ENCODE measurements around the gene BPIFB3. TPM values are rescaled to one million over a fixed set of nuclear protein-coding genes. Genes with fewer than 3 reads are reported as not detected.

The BPIFB3 gene
- total and polyA plus RNA-seq, 2 experiments from 2014 or later = not detected

- Mint-ChIP-seq H3K4me1 (no peaks in the 10 kb centered on the region), H3K36me3 (ENCODE audit: low read depth) (no peaks in the 10 kb centered on the region), H3K9me3 (0 out of 3 replicates have a peak, but pooled peaks cover 3% of the 10 kb centered on the region), H3K27ac (no peak overlapping the region), H3K27me3 (ENCODE audit: insufficient read depth, low read depth, poor library complexity) (peaks cover 7% of the 10 kb centered on the region), H3K4me3 (no peak overlapping the region; the same call in 2 of the 3 replicates)
- no peak overlapping the region for H2AFZ ChIP-seq
- H3K79me2 ChIP-seq (replicated peaks; ENCODE audit: insufficient read depth) = no peaks in the 10 kb centered on the region
- no peaks in the 10 kb centered on the region for H3K9me2 ChIP-seq (ENCODE audit: insufficient read depth)
- TF ChIP-seq STAT1 (IDR thresholded peaks at IDR 0.05; ENCODE audit: unreplicated experiment) (no peak), POLR2AphosphoS5 (IDR thresholded peaks at IDR 0.05; ENCODE audit: low read depth) (no peak), NANOG (IDR thresholded peaks at IDR 0.05; ENCODE audit: borderline replicate concordance) (no peak), CREB1 (CRISPR knock-in tag; IDR thresholded peaks at IDR 0.05; ENCODE audit: low read depth) (no peak), ZNF331 (CRISPR knock-in tag; IDR thresholded peaks at IDR 0.05; ENCODE audit: low read depth) (no peak)
- TF ChIP-seq, protein P1, sequence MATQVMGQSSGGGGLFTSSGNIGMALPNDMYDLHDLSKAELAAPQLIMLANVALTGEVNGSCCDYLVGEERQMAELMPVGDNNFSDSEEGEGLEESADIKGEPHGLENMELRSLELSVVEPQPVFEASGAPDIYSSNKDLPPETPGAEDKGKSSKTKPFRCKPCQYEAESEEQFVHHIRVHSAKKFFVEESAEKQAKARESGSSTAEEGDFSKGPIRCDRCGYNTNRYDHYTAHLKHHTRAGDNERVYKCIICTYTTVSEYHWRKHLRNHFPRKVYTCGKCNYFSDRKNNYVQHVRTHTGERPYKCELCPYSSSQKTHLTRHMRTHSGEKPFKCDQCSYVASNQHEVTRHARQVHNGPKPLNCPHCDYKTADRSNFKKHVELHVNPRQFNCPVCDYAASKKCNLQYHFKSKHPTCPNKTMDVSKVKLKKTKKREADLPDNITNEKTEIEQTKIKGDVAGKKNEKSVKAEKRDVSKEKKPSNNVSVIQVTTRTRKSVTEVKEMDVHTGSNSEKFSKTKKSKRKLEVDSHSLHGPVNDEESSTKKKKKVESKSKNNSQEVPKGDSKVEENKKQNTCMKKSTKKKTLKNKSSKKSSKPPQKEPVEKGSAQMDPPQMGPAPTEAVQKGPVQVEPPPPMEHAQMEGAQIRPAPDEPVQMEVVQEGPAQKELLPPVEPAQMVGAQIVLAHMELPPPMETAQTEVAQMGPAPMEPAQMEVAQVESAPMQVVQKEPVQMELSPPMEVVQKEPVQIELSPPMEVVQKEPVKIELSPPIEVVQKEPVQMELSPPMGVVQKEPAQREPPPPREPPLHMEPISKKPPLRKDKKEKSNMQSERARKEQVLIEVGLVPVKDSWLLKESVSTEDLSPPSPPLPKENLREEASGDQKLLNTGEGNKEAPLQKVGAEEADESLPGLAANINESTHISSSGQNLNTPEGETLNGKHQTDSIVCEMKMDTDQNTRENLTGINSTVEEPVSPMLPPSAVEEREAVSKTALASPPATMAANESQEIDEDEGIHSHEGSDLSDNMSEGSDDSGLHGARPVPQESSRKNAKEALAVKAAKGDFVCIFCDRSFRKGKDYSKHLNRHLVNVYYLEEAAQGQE (IDR thresholded peaks at IDR 0.05; ENCODE audit: unreplicated experiment) = no peak
- TF ChIP-seq, protein P2, sequence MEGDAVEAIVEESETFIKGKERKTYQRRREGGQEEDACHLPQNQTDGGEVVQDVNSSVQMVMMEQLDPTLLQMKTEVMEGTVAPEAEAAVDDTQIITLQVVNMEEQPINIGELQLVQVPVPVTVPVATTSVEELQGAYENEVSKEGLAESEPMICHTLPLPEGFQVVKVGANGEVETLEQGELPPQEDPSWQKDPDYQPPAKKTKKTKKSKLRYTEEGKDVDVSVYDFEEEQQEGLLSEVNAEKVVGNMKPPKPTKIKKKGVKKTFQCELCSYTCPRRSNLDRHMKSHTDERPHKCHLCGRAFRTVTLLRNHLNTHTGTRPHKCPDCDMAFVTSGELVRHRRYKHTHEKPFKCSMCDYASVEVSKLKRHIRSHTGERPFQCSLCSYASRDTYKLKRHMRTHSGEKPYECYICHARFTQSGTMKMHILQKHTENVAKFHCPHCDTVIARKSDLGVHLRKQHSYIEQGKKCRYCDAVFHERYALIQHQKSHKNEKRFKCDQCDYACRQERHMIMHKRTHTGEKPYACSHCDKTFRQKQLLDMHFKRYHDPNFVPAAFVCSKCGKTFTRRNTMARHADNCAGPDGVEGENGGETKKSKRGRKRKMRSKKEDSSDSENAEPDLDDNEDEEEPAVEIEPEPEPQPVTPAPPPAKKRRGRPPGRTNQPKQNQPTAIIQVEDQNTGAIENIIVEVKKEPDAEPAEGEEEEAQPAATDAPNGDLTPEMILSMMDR (conservative IDR thresholded peaks at IDR 0.05; ENCODE audit: low read depth in 2 of 2) = no peak
- H4K20me1 ChIP-seq (replicated peaks; ENCODE audit: insufficient read depth) = no peaks in the 10 kb centered on the region
- DNase-seq (ENCODE audit: low spot score) (no peak), ATAC-seq (no peak)
- H3K27ac ChIP-seq (ENCODE audit: low read depth) = no peak overlapping the region
- H3K36me3 ChIP-seq (ENCODE audit: insufficient read depth) = no peaks in the 10 kb centered on the region
- no peak overlapping the region for H3K4me3 ChIP-seq
- no peaks in the 10 kb centered on the region for H3F3A ChIP-seq (replicated peaks; ENCODE audit: low read depth)
- no peaks in the 10 kb centered on the region for H3K4me1 ChIP-seq (ENCODE audit: insufficient read depth)
- no peak overlapping the region for H3K4me2 ChIP-seq
- no peaks in the 10 kb centered on the region for H3K27me3 ChIP-seq (ENCODE audit: insufficient read depth)
These were observed 19.6 kb upstream of the BPIFB3 start for GRCh38 chr20:33034115-33034514.

DNA sequence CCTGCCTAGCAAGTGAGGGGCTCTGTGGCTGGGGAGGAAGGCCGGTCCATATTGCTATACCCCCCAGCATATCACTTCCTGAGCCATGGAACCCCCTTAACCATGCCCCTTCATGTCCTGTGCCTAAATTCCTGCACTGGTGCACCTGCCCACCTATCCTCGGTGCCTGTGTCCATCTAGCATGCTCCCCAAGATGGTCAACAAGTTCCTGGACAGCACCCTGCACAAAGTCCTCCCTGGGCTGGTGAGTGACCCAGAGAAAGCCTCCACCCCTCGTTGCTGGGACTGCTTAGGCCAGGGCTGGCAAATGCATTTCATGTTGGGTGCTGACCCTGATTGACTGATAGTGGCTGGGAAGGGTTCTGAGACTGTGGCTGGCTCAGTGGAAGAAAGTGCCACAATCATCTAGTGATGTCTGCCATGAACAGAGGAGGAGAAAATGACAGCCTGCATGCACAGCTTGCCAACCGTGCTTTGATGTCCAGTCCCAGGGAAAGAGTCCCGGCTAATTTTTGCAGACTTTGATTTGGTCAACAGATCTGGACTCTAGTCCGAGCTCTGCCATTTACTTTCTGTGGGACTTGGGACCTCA, 18.7 kb upstream of the BPIFB3 start:
- H3K36me3 Mint-ChIP-seq (ENCODE audit: low read depth) = no peaks in the 10 kb centered on the region
- ATAC-seq = no peak
- TF ChIP-seq JUNB (IDR thresholded peaks at IDR 0.05; ENCODE audit: unreplicated experiment) (no peak), EZH2phosphoT487 (IDR thresholded peaks at IDR 0.05; ENCODE audit: unreplicated experiment) (no peak), ZNF462 (CRISPR knock-in tag; IDR thresholded peaks at IDR 0.05) (no peak)

More for the DNA sequence above, 18.7 kb upstream of the BPIFB3 start:
- H3K4me3 Mint-ChIP-seq = no peak overlapping the region
- no peak for DNase-seq (ENCODE audit: low spot score)
- H3F3A ChIP-seq (replicated peaks; ENCODE audit: low read depth) = no peaks in the 10 kb centered on the region
- H3K36me3 ChIP-seq (ENCODE audit: insufficient read depth) = no peaks in the 10 kb centered on the region
- H3K4me2 ChIP-seq = no peak overlapping the region
- no peak overlapping the region for H3K4me3 ChIP-seq
- H4K20me1 ChIP-seq (replicated peaks; ENCODE audit: insufficient read depth) = no peaks in the 10 kb centered on the region
- H3K27ac Mint-ChIP-seq = no peak overlapping the region
- H3K9me2 ChIP-seq (ENCODE audit: insufficient read depth) = no peaks in the 10 kb centered on the region
- H3K79me2 ChIP-seq (replicated peaks; ENCODE audit: insufficient read depth) = no peaks in the 10 kb centered on the region
- H3K4me1 ChIP-seq (ENCODE audit: insufficient read depth) = no peaks in the 10 kb centered on the region
- no peaks in the 10 kb centered on the region for H3K27me3 ChIP-seq (ENCODE audit: insufficient read depth)
- H3K9me3 Mint-ChIP-seq = 0 out of 3 replicates have a peak, but pooled peaks cover 3% of the 10 kb centered on the region
- peaks cover 7% of the 10 kb centered on the region for H3K27me3 Mint-ChIP-seq (ENCODE audit: insufficient read depth, low read depth, poor library complexity)
- no peaks in the 10 kb centered on the region for H3K4me1 Mint-ChIP-seq
- no peak overlapping the region for H2AFZ ChIP-seq
- H3K27ac ChIP-seq (ENCODE audit: low read depth) = no peak overlapping the region

All from GM23338 (cell line).